GM12878 (cell line): ENCODE results near the gene SET. TPM values are rescaled to one million over a fixed set of nuclear protein-coding genes. Genes with fewer than 3 reads are reported as not detected.

ENCODE experiments used
- ATAC-seq: fragments of 200-7000 bp; cut with Tn5 transposase; 3 replicates; pipeline ENCODE4 v1.9.1; 2020; ENCODE audit warnings: mild to moderate bottlenecking, moderate library complexity
- BruUV-seq: library from RNA; stranded (reverse); fragments of 400-500 nt; replicated peaks from 2 replicates; lab custom pipeline; 2021; lab: Mats Ljungman, UMichigan
- CTCF ChIA-PET: fragments of 300-600 bp; sonication (Branson Sonifier 250); formaldehyde crosslinking; extraction: SDS; loops from one replicate; lab custom pipeline; 2021; ENCODE audit warnings: inconsistent platforms; lab: Yijun Ruan, JAX
- POLR2A ChIA-PET: fragments of 350-600 bp; formaldehyde crosslinking; extraction: SDS; loops from one replicate; lab custom pipeline; 2021; ENCODE audit warnings: inconsistent platforms; lab: Charles Lee
- RAD21 ChIA-PET: fragments of 300-600 bp; sonication (Branson Sonifier 250); formaldehyde crosslinking; loops from one replicate; lab custom pipeline; 2023; ENCODE audit warnings: antibody characterized with exemption; ENCODE audit not compliant: unreplicated experiment; lab: Charles Lee
- SMC1A ChIA-PET: fragments of 300-600 bp; sonication (Branson Sonifier 250); formaldehyde crosslinking; loops from one replicate; lab custom pipeline; 2023; ENCODE audit not compliant: unreplicated experiment, uncharacterized antibody; lab: Charles Lee
- DNase-seq: peaks from one replicate; pipeline ENCODE4 v3.0.0-alpha.2; 2011; ENCODE audit warnings: low read depth, low spot score
- FAIRE-seq: peaks from 3 replicates; lab custom pipeline; 2011; peaks lifted over from hg19 to GRCh38; lab: Jason Lieb, UNC
- H2AFZ ChIP-seq: 2 replicates; pipeline ENCODE4 v1.6.0; 2011; ENCODE audit warnings: low read depth, low read length, control low read depth; ENCODE audit not compliant: control insufficient read depth
- H3K27ac ChIP-seq: 2 replicates; pipeline ENCODE4 v1.5.1; 2011; ENCODE audit warnings: control low read depth; ENCODE audit not compliant: control insufficient read depth, insufficient read depth
- H3K27me3 ChIP-seq, 2 experiments: replicated peaks in 1 of 2; 2 replicates each; pipeline versions ENCODE4 v1.6.0 to v1.6.1; 2011; ENCODE audit warnings: low read length in 1 of 2; ENCODE audit not compliant: control insufficient read depth in 2 of 2, insufficient read depth in 2 of 2
- H3K36me3 ChIP-seq, 2 experiments: 2 replicates each; pipeline ENCODE4 v1.5.1; 2011; ENCODE audit warnings: low read length in 1 of 2; ENCODE audit not compliant: control insufficient read depth in 2 of 2, insufficient read depth in 2 of 2
- H3K4me1 ChIP-seq: 2 replicates; pipeline ENCODE4 v1.6.1; 2011; ENCODE audit warnings: mild to moderate bottlenecking, low read length, moderate library complexity, mixed read lengths; ENCODE audit not compliant: control insufficient read depth, insufficient read depth
- H3K4me2 ChIP-seq: 2 replicates; pipeline ENCODE4 v1.6.0; 2011; ENCODE audit warnings: control low read depth; ENCODE audit not compliant: control insufficient read depth, insufficient read depth
- H3K4me3 ChIP-seq: fragments of 200-600 bp; sonication (generic); 2 replicates; pipeline ENCODE4 v1.5.1; 2016
- H3K79me2 ChIP-seq: 2 replicates; pipeline ENCODE4 v1.6.0; 2011; ENCODE audit warnings: low read length; ENCODE audit not compliant: control insufficient read depth, insufficient read depth
- H3K9ac ChIP-seq: 2 replicates; pipeline ENCODE4 v1.8.0; 2011; ENCODE audit warnings: low read length, control low read depth, mixed read lengths; ENCODE audit not compliant: control insufficient read depth, insufficient read depth
- H3K9me3 ChIP-seq: replicated peaks from 3 replicates; pipeline ENCODE4 v1.5.1; 2011; ENCODE audit warnings: mild to moderate bottlenecking, low read length; ENCODE audit not compliant: control insufficient read depth, insufficient read depth
- H4K20me1 ChIP-seq: 2 replicates; pipeline ENCODE4 v1.6.0; 2011; ENCODE audit not compliant: control insufficient read depth, insufficient read depth
- ASH2L ChIP-seq: fragments of 300-600, 200-600 bp; sonication (generic); IDR thresholded peaks from 2 replicates; pipeline ENCODE4 v1.6.1; 2017; ENCODE audit warnings: low read depth, mild to moderate bottlenecking, borderline replicate concordance
- CBX5 ChIP-seq: sonication (generic); IDR thresholded peaks from 2 replicates; pipeline ENCODE4 v1.6.1; 2016; ENCODE audit warnings: low read depth, moderate library complexity, mild to moderate bottlenecking, inconsistent platforms
- EP300 ChIP-seq, 2 experiments: fragments of 150-350 bp in 1 of 2; IDR thresholded peaks; 2 replicates each; pipeline ENCODE4 v1.6.1; 2011 to 2012; ENCODE audit warnings: low read depth in 2 of 2, low read length in 2 of 2, borderline replicate concordance in 1 of 2, improper control_type of control experiment in 1 of 2, inconsistent platforms in 1 of 2; ENCODE audit not compliant: control insufficient read depth in 1 of 2
- EZH2 ChIP-seq: IDR thresholded peaks from 2 replicates; pipeline ENCODE4 v1.6.1; 2012; ENCODE audit warnings: low read depth, mild to moderate bottlenecking, control low read depth, inconsistent platforms, low read length, borderline replicate concordance; ENCODE audit not compliant: control insufficient read depth
- HCFC1 ChIP-seq: fragments of 150-350 bp; IDR thresholded peaks from 2 replicates; pipeline ENCODE4 v1.6.1; 2014; ENCODE audit warnings: low read length
- HDAC2 ChIP-seq: fragments of 200-600 bp; sonication (generic); IDR thresholded peaks from 2 replicates; pipeline ENCODE4 v1.6.1; 2017
- HDGF ChIP-seq: fragments of 450-650 bp; IDR thresholded peaks from 2 replicates; pipeline ENCODE4 v1.6.1; 2016; ENCODE audit warnings: antibody characterized with exemption
- IKZF1 ChIP-seq: fragments of 450-650 bp; conservative IDR thresholded peaks from 2 replicates; pipeline ENCODE4 v1.6.1; 2017; ENCODE audit warnings: antibody characterized with exemption, mild to moderate bottlenecking
- IKZF2 ChIP-seq, 2 experiments: fragments of 450-650 bp; IDR thresholded peaks; 2 replicates each; pipeline ENCODE4 v1.6.1; 2017; ENCODE audit warnings: mild to moderate bottlenecking in 2 of 2, moderate library complexity in 2 of 2
- KLF5 ChIP-seq: fragments of 450-650 bp; IDR thresholded peaks from 2 replicates; pipeline ENCODE4 v1.6.1; 2014; ENCODE audit warnings: mild to moderate bottlenecking; ENCODE audit not compliant: partially characterized antibody
- MEF2B ChIP-seq: fragments of 450-650 bp; IDR thresholded peaks from 2 replicates; pipeline ENCODE4 v1.6.1; 2018; ENCODE audit warnings: mild to moderate bottlenecking, moderate library complexity; ENCODE audit not compliant: partially characterized antibody, poor library complexity, severe bottlenecking
- MYC ChIP-seq: IDR thresholded peaks from 2 replicates; pipeline ENCODE4 v1.6.1; 2011; ENCODE audit warnings: mild to moderate bottlenecking, low read length, moderate library complexity, inconsistent platforms; ENCODE audit not compliant: insufficient read depth, insufficient replicate concordance, insufficient read length, severe bottlenecking
- NR2F1 ChIP-seq: fragments of 450-650 bp; conservative IDR thresholded peaks from 2 replicates; pipeline ENCODE4 v1.6.1; 2017; ENCODE audit warnings: mild to moderate bottlenecking
- PKNOX1 ChIP-seq: fragments of 450-650 bp; IDR thresholded peaks from 2 replicates; pipeline ENCODE4 v1.6.1; 2016; ENCODE audit warnings: mild to moderate bottlenecking
- RB1 ChIP-seq: fragments of 450-650 bp; formaldehyde crosslinking; IDR thresholded peaks from 2 replicates; pipeline ENCODE4 v1.6.1; 2017; ENCODE audit warnings: mild to moderate bottlenecking, borderline replicate concordance
- SMAD1 ChIP-seq: fragments of 450-650 bp; IDR thresholded peaks from 2 replicates; pipeline ENCODE4 v1.6.1; 2018; ENCODE audit warnings: mild to moderate bottlenecking, low read depth; ENCODE audit not compliant: partially characterized antibody
- YBX1 ChIP-seq: fragments of 450-650 bp; IDR thresholded peaks from 2 replicates; pipeline ENCODE4 v1.6.1; 2016; ENCODE audit warnings: antibody characterized with exemption
- WGBS: methylation state at CpG from one replicate; pipeline ENCODE4 v1.1.6; 2016; ENCODE audit warnings: low lambda C conversion rate; ENCODE audit not compliant: insufficient replicate concordance, insufficient coverage; ENCODE audit errors: missing lambda C conversion rate; 5-methylcytosine and 5-hydroxymethylcytosine counted together
- in situ Hi-C: fragments of 300-500 bp; cut with MboI; formaldehyde crosslinking; loops from 9 replicates; pipeline ENCODE4 v1.14.3; 2018; ENCODE audit warnings: mixed read lengths
- intact Hi-C: fragments of 100-400 bp; cut with micrococcal nuclease; formaldehyde crosslinking; loops from one replicate; pipeline ENCODE4 v1.14.2; 2022; ENCODE audit not compliant: unreplicated experiment
- polyA plus RNA-seq, 11 experiments: library from polyadenylated mRNA; depleted of rRNA in 4 of 11; unstranded in 6 of 11; stranded (reverse) in 5 of 11; fragments of >200 nt; fragmentation: Nextera tagmentation in 4 of 11; fragmentation: Illumina TruSeq in 1 of 11; extraction: Ambion mirVana in 4 of 11; extraction: Trizol in 1 of 11; gene quantifications; 1 replicate in 1 of 11; 2 replicates in 10 of 11; pipeline versions ENCODE4 v1.2.1 to v1.2.3, GENCODE V29; 2011 to 2016; ENCODE audit warnings: inconsistent platforms in 2 of 11, missing spikeins in 2 of 11, low read depth in 1 of 11
- total RNA-seq, 4 experiments: library from RNA; depleted of rRNA in 3 of 4; stranded (reverse); fragments of >200 nt in 3 of 4; fragmentation: Illumina TruSeq in 1 of 4; extraction: Trizol in 1 of 4; gene quantifications; 2 replicates each; pipeline versions ENCODE4 v1.2.1 to v1.2.3, GENCODE V29; 2013 to 2021
- TF ChIP-seq, protein P1 (sequence below): fragments of 150-350 bp; IDR thresholded peaks from 2 replicates; pipeline ENCODE4 v1.6.1; 2014; ENCODE audit warnings: mild to moderate bottlenecking, low read depth, low read length
- TF ChIP-seq, protein P2 (sequence below): IDR thresholded peaks from 2 replicates; pipeline ENCODE4 v1.6.1; 2012; ENCODE audit warnings: low read depth, low read length, improper control_type of control experiment

SET gene
- total and polyA plus RNA-seq, 10 of the 15 experiments (the other 5 are each of a cell fraction or from before 2014, with no cell fraction given) = 284 to 706 (median 445) TPM

GRCh38 chr9:128669786-128670185, 19.2 kb upstream of the SET start:
- Histone ChIP-seq H3K9me3 (no peaks in the 10 kb centered on the region), H3K9ac (no peak overlapping the region), H3K36me3 (no peaks in the 10 kb centered on the region), H3K4me1 (no peaks in the 10 kb centered on the region), H3K4me3 (no peak overlapping the region), H2AFZ (no peak overlapping the region), H3K4me2 (no peak overlapping the region), H3K79me2 (no peaks in the 10 kb centered on the region), H3K27ac (no peak overlapping the region), H4K20me1 (no peaks in the 10 kb centered on the region), H3K27me3 (no peaks in the 10 kb centered on the region)
- FAIRE-seq (no peak), DNase-seq (no peak), ATAC-seq (no peak)
- ChIA-PET SMC1A (interaction anchor here (1.3 kb wide), 1 partner anchor 27 kb away, joined by 4 read pairs; no protein-coding TSS in a partner anchor), CTCF (interaction anchor here (0.8 kb wide), 1 partner anchor 148 kb away, joined by 3 read pairs; no protein-coding TSS in a partner anchor), RAD21 (no interaction called here), POLR2A (no interaction called here)
- TF ChIP-seq YBX1 (no peak), EP300 (IDR thresholded peaks at IDR 0.05; ENCODE audit: borderline replicate concordance in 1 of 2, control insufficient read depth in 1 of 2, low read depth in 2 of 2, low read length in 2 of 2) (no peak), SMAD1 (no peak), ASH2L (no peak), HCFC1 (no peak), NR2F1 (no peak), HDAC2 (no peak), EZH2 (no peak), KLF5 (no peak), MYC (no peak), RB1 (no peak), PKNOX1 (no peak), MEF2B (no peak), IKZF1 (no peak), IKZF2 (IDR thresholded peaks at IDR 0.05) (no peak), CBX5 (no peak), HDGF (no peak)
- TF ChIP-seq, protein P1, sequence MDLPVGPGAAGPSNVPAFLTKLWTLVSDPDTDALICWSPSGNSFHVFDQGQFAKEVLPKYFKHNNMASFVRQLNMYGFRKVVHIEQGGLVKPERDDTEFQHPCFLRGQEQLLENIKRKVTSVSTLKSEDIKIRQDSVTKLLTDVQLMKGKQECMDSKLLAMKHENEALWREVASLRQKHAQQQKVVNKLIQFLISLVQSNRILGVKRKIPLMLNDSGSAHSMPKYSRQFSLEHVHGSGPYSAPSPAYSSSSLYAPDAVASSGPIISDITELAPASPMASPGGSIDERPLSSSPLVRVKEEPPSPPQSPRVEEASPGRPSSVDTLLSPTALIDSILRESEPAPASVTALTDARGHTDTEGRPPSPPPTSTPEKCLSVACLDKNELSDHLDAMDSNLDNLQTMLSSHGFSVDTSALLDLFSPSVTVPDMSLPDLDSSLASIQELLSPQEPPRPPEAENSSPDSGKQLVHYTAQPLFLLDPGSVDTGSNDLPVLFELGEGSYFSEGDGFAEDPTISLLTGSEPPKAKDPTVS = no peak
- TF ChIP-seq, protein P2, sequence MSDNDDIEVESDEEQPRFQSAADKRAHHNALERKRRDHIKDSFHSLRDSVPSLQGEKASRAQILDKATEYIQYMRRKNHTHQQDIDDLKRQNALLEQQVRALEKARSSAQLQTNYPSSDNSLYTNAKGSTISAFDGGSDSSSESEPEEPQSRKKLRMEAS = no peak
- BruUV-seq = no TSS peak
- WGBS = 95% methylated on average over 6 of the region's 6 CpGs
- in situ Hi-C loops = no loop called here
- intact Hi-C loops = no loop called here
